HepG2 (cell line): ENCODE results near the gene TBC1D19.

Experiments used
- YEATS4 ChIP-seq: sonication (generic); formaldehyde crosslinking; IDR thresholded peaks from 2 replicates; pipeline ENCODE4 v1.4.0; 2020; ENCODE audit warnings: missing genetic modification reagents, borderline replicate concordance
- TF ChIP-seq, protein P1 (sequence below): sonication (generic); formaldehyde crosslinking; IDR thresholded peaks from 2 replicates; pipeline ENCODE4 v1.5.0; 2020; ENCODE audit warnings: mild to moderate bottlenecking, missing genetic modification reagents, moderate library complexity

DNA sequence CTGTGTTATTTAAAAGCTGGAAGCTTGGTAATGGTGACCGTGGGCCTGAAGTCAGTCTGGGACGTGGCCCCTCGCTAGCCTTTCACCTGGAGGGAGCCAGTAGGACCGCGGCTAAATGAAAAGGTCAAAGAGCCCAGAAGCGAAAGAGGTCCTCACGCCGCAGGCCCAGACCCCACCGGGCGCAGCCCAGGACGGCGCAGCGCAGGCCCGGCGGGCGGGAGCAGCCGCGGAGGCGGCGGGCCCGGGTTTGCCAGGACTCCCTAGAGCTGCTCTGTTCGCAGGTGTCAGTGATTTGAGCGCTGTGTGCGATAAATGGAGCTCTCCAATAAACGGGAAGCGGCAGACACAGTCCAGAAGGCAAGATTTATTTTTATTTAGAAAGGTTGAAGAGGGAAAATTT is 220.6 kb downstream of the TBC1D19 start:
- no peak for TF ChIP-seq YEATS4 (CRISPR knock-in tag)
- TF ChIP-seq, protein P1, sequence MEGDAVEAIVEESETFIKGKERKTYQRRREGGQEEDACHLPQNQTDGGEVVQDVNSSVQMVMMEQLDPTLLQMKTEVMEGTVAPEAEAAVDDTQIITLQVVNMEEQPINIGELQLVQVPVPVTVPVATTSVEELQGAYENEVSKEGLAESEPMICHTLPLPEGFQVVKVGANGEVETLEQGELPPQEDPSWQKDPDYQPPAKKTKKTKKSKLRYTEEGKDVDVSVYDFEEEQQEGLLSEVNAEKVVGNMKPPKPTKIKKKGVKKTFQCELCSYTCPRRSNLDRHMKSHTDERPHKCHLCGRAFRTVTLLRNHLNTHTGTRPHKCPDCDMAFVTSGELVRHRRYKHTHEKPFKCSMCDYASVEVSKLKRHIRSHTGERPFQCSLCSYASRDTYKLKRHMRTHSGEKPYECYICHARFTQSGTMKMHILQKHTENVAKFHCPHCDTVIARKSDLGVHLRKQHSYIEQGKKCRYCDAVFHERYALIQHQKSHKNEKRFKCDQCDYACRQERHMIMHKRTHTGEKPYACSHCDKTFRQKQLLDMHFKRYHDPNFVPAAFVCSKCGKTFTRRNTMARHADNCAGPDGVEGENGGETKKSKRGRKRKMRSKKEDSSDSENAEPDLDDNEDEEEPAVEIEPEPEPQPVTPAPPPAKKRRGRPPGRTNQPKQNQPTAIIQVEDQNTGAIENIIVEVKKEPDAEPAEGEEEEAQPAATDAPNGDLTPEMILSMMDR (CRISPR knock-in tag), result no peak
